ENCODE measurements around the gene ZNF76. TPM values are rescaled to one million over a fixed set of nuclear protein-coding genes. Genes with fewer than 3 reads are reported as not detected.

The ZNF76 gene
- total RNA-seq, 1 donor from 2014 or later = 31.3 TPM

DNA sequence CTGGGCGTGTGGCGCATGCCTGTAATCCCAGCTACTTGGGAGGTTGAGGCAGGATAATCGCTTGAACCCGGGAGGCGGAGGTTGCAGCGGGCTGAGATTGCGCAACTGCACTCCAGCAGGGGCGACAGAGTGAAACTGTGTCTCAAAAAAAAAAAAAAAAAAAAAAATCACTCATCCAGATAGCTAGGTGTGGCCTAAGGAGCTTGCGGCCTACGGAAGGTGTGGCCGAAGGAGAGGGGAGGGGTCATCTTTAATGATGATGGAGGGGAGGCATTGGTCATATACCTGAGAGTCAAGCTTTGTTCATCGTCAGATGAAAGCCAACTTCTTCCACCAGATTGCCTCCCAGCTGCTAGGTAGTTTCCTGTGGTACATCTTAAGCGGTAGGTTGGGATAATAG, 82.0 kb downstream of the ZNF76 start:
- no peaks in the 10 kb centered on the region for H3K36me3 ChIP-seq
- ATAC-seq = no peak
- no peak for TF ChIP-seq CTCF (IDR thresholded peaks at IDR 0.05)
- no peak overlapping the region for H3K4me3 ChIP-seq
- H3K27ac ChIP-seq = no peak overlapping the region
- peak; percentile 69 for DNase-seq
- intact Hi-C loops (cut with DNase I) = loop anchor here (5.0 kb wide), 1 partner anchor 106 kb away; no protein-coding TSS in a partner anchor
- peaks cover 18% of the 10 kb centered on the region for H3K4me1 ChIP-seq
- H3K27me3 ChIP-seq = no peaks in the 10 kb centered on the region
- H3K9me3 ChIP-seq = no peaks in the 10 kb centered on the region

GRCh38 chr6:35342258-35343091, 82.9 kb downstream of the ZNF76 start, which contains the start of gene PPARD:
Gene PPARD (plus strand): TSS chr6:35342558. CDS start chr6:35411088, 68,530 bp downstream.
- peak; percentile 99 for ATAC-seq
- H3K9me3 ChIP-seq = no peaks in the 10 kb centered on the region
- DNase-seq = peak; percentile 99
- peak; percentile 94 for TF ChIP-seq CTCF (IDR thresholded peaks at IDR 0.05)
- peaks cover 18% of the 10 kb centered on the region for H3K4me1 ChIP-seq
- H3K27me3 ChIP-seq = no peaks in the 10 kb centered on the region
- H3K4me3 ChIP-seq = peak within 1 kb of the TSS; percentile 88
- peak within 1 kb of the TSS; percentile 87 for H3K27ac ChIP-seq
- intact Hi-C loops (cut with DNase I) = loop anchor here (5.0 kb wide), 1 partner anchor 105 kb away; no protein-coding TSS in a partner anchor
- no peaks in the 10 kb centered on the region for H3K36me3 ChIP-seq

- DNase-seq (peak; percentile 79), ATAC-seq (peak; percentile 29)
- H3K4me1 ChIP-seq = peaks cover 18% of the 10 kb centered on the region
- intact Hi-C loops (cut with DNase I) = loop anchor here (5.0 kb wide), 1 partner anchor 104 kb away; no protein-coding TSS in a partner anchor
- H3K9me3 ChIP-seq = no peaks in the 10 kb centered on the region
- peak overlapping the region; percentile 87 for H3K27ac ChIP-seq
- no peaks in the 10 kb centered on the region for H3K27me3 ChIP-seq
- H3K4me3 ChIP-seq = peak overlapping the region; percentile 88
- H3K36me3 ChIP-seq = peaks cover 6% of the 10 kb centered on the region
- no peak for TF ChIP-seq CTCF (IDR thresholded peaks at IDR 0.05)
Observed at GRCh38 chr6:35343092-35343834, 83.7 kb downstream of the ZNF76 start.

GRCh38 chr6:35343835-35344550, 84.5 kb downstream of the ZNF76 start:
- peak overlapping the region; percentile 88 for H3K4me3 ChIP-seq
- peaks cover 13% of the 10 kb centered on the region for H3K36me3 ChIP-seq
- DNase-seq (no peak), ATAC-seq (no peak)
- no peak for TF ChIP-seq CTCF (IDR thresholded peaks at IDR 0.05)
- intact Hi-C loops (cut with DNase I) = loop anchor here (5.0 kb wide), 1 partner anchor 103 kb away; no protein-coding TSS in a partner anchor
- no peaks in the 10 kb centered on the region for H3K9me3 ChIP-seq
- peaks cover 18% of the 10 kb centered on the region for H3K4me1 ChIP-seq
- no peak overlapping the region for H3K27ac ChIP-seq
- no peaks in the 10 kb centered on the region for H3K27me3 ChIP-seq

Other genes starting within 250 kb of the ZNF76 start
- gene TCP11, start 118.4 kb upstream of the ZNF76 start, total RNA-seq = not detected
- 0.46 TPM for gene SCUBE3, start 45.8 kb upstream of the ZNF76 start, total RNA-seq
- 17.4 TPM for gene DEF6, start 38.1 kb downstream of the ZNF76 start, total RNA-seq
- gene PPARD, start 82.8 kb downstream of the ZNF76 start, total RNA-seq = 31.6 TPM
- gene FANCE, start 192.6 kb downstream of the ZNF76 start, total RNA-seq = 10.4 TPM
- gene RPL10A, start 208.7 kb downstream of the ZNF76 start, total RNA-seq = 941 TPM
- 23.4 TPM for gene TEAD3, start 237.3 kb downstream of the ZNF76 start, total RNA-seq